Adipocyte (in vitro differentiated cells): ENCODE results near the gene CTPS2.
A peak's percentile ranks its signal among the peaks of the same experiment; 100 is the strongest.

Source experiments
- DNase-seq: peaks from one replicate; pipeline ENCODE4 v3.0.0-alpha.2; 2015; ENCODE audit warnings: low read depth
- H3K27me3 ChIP-seq: replicated peaks from 2 replicates; pipeline ENCODE4 v1.7.0; 2013; ENCODE audit warnings: mild to moderate bottlenecking, low read length, moderate library complexity; ENCODE audit not compliant: control insufficient read depth, insufficient read depth
- H3K36me3 ChIP-seq: 2 replicates; pipeline ENCODE4 v1.7.0; 2013; ENCODE audit warnings: low read length, mild to moderate bottlenecking, moderate library complexity; ENCODE audit not compliant: control insufficient read depth, insufficient read depth, severe bottlenecking
- H3K4me1 ChIP-seq: 2 replicates; pipeline ENCODE4 v1.7.0; 2013; ENCODE audit warnings: mild to moderate bottlenecking, low read length, moderate library complexity; ENCODE audit not compliant: control insufficient read depth, insufficient read depth
- H3K4me3 ChIP-seq: 2 replicates; pipeline ENCODE4 v1.7.0; 2013; ENCODE audit warnings: mild to moderate bottlenecking, low read length, moderate library complexity
- H3K9ac ChIP-seq: 2 replicates; pipeline ENCODE4 v1.7.0; 2013; ENCODE audit warnings: mild to moderate bottlenecking, low read length, moderate library complexity
- H3K9me3 ChIP-seq: 2 replicates; pipeline ENCODE4 v1.7.0; 2013; ENCODE audit warnings: mild to moderate bottlenecking, low read length, moderate library complexity; ENCODE audit not compliant: control insufficient read depth

Gene CTPS2

GRCh38 chrX:16651391-16652024 is 61.0 kb downstream of the CTPS2 start:
- Histone ChIP-seq H3K27me3 (no peaks in the 10 kb centered on the region), H3K9ac (no peak overlapping the region), H3K9me3 (no peaks in the 10 kb centered on the region), H3K4me3 (no peak overlapping the region), H3K36me3 (no peaks in the 10 kb centered on the region), H3K4me1 (no peaks in the 10 kb centered on the region)
- no peak for DNase-seq

GRCh38 chrX:16649858-16650257 is 62.6 kb downstream of the CTPS2 start, which contains the start of gene S100G:
Gene S100G (plus strand): TSS chrX:16650158. CDS start chrX:16651007, 849 bp downstream.
- Histone ChIP-seq H3K27me3 (no peaks in the 10 kb centered on the region), H3K36me3 (no peaks in the 10 kb centered on the region), H3K9ac (no peak within 1 kb of the TSS), H3K4me3 (no peak within 1 kb of the TSS), H3K9me3 (no peaks in the 10 kb centered on the region), H3K4me1 (no peaks in the 10 kb centered on the region)
- DNase-seq: no peak

- Histone ChIP-seq H3K9ac (no peak overlapping the region), H3K27me3 (no peaks in the 10 kb centered on the region), H3K4me1 (peaks cover 5% of the 10 kb centered on the region), H3K9me3 (no peaks in the 10 kb centered on the region), H3K4me3 (no peak overlapping the region), H3K36me3 (no peaks in the 10 kb centered on the region)
- no peak for DNase-seq
Observed at GRCh38 chrX:16646366-16647138, 65.9 kb downstream of the CTPS2 start.

- H3K9me3 ChIP-seq: no peaks in the 10 kb centered on the region
- H3K4me3 ChIP-seq: no peak overlapping the region
- H3K36me3 ChIP-seq: no peaks in the 10 kb centered on the region
- DNase-seq: peak; percentile 71
- H3K9ac ChIP-seq: no peak overlapping the region
- H3K4me1 ChIP-seq: peaks cover 5% of the 10 kb centered on the region
- H3K27me3 ChIP-seq: no peaks in the 10 kb centered on the region
Observed at GRCh38 chrX:16643176-16643575, 69.3 kb downstream of the CTPS2 start.

GRCh38 chrX:16640823-16641222 is 71.6 kb downstream of the CTPS2 start:
- H3K4me1 ChIP-seq: peaks cover 5% of the 10 kb centered on the region
- H3K9me3 ChIP-seq: no peaks in the 10 kb centered on the region
- no peaks in the 10 kb centered on the region for H3K36me3 ChIP-seq
- H3K9ac ChIP-seq: no peak overlapping the region
- no peak overlapping the region for H3K4me3 ChIP-seq
- no peak for DNase-seq
- H3K27me3 ChIP-seq: no peaks in the 10 kb centered on the region

GRCh38 chrX:16639966-16640365 is 72.5 kb downstream of the CTPS2 start:
- Histone ChIP-seq H3K27me3 (no peaks in the 10 kb centered on the region), H3K4me3 (no peak overlapping the region), H3K36me3 (no peaks in the 10 kb centered on the region), H3K4me1 (peaks cover 5% of the 10 kb centered on the region), H3K9me3 (no peaks in the 10 kb centered on the region), H3K9ac (no peak overlapping the region)
- DNase-seq: no peak

- DNase-seq: no peak
- H3K27me3 ChIP-seq: no peaks in the 10 kb centered on the region
- no peaks in the 10 kb centered on the region for H3K9me3 ChIP-seq
Observed at GRCh38 chrX:16638533-16638932, 73.9 kb downstream of the CTPS2 start.

GRCh38 chrX:16635596-16635995 is 76.9 kb downstream of the CTPS2 start:
- Histone ChIP-seq H3K9ac (no peak overlapping the region), H3K9me3 (no peaks in the 10 kb centered on the region), H3K4me1 (no peaks in the 10 kb centered on the region), H3K36me3 (no peaks in the 10 kb centered on the region), H3K4me3 (no peak overlapping the region), H3K27me3 (no peaks in the 10 kb centered on the region)
- DNase-seq: no peak

More at GRCh38 chrX:16638533-16638932, 73.9 kb downstream of the CTPS2 start:
- H3K36me3 ChIP-seq: no peaks in the 10 kb centered on the region
- H3K9ac ChIP-seq: no peak overlapping the region
- no peak overlapping the region for H3K4me3 ChIP-seq
- H3K4me1 ChIP-seq: peaks cover 5% of the 10 kb centered on the region

GRCh38 chrX:16635040-16635439 is 77.4 kb downstream of the CTPS2 start:
- no peak for DNase-seq
- H3K4me1 ChIP-seq: no peaks in the 10 kb centered on the region
- no peaks in the 10 kb centered on the region for H3K36me3 ChIP-seq
- no peak overlapping the region for H3K4me3 ChIP-seq
- H3K9ac ChIP-seq: no peak overlapping the region
- no peaks in the 10 kb centered on the region for H3K9me3 ChIP-seq
- no peaks in the 10 kb centered on the region for H3K27me3 ChIP-seq

- Histone ChIP-seq H3K9ac (no peak overlapping the region), H3K36me3 (no peaks in the 10 kb centered on the region), H3K4me3 (no peak overlapping the region), H3K9me3 (no peaks in the 10 kb centered on the region), H3K27me3 (peaks cover 5% of the 10 kb centered on the region), H3K4me1 (no peaks in the 10 kb centered on the region)
- no peak for DNase-seq
Observed at GRCh38 chrX:16633754-16634153, 78.7 kb downstream of the CTPS2 start.

GRCh38 chrX:16629909-16630308 is 82.6 kb downstream of the CTPS2 start:
- Histone ChIP-seq H3K36me3 (no peaks in the 10 kb centered on the region), H3K27me3 (peaks cover 5% of the 10 kb centered on the region), H3K9ac (no peak overlapping the region), H3K4me3 (no peak overlapping the region), H3K4me1 (no peaks in the 10 kb centered on the region), H3K9me3 (peaks cover 3% of the 10 kb centered on the region)
- no peak for DNase-seq
